ENCODE data around the gene ASTN2.

DNA sequence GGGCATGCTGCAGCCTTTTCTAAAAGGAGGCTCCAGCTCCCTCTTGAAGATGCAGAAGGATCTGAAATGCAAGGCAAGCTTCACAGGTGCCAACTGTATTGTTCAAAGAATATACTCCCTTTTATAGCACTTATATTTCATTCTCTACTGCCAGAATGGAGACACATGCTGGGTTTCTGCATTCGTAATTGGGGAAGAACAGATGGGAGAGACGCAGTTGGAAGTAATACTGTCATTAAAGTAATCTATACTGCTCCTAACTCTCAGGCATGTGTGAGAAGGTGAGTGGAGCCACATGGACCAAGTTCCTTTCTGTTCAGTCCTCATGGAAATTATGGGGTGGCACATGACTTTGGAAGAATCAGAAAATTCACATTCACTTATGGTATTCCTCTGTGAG lies 501.3 kb downstream of the ASTN2 start:
- TF ChIP-seq, protein P1, sequence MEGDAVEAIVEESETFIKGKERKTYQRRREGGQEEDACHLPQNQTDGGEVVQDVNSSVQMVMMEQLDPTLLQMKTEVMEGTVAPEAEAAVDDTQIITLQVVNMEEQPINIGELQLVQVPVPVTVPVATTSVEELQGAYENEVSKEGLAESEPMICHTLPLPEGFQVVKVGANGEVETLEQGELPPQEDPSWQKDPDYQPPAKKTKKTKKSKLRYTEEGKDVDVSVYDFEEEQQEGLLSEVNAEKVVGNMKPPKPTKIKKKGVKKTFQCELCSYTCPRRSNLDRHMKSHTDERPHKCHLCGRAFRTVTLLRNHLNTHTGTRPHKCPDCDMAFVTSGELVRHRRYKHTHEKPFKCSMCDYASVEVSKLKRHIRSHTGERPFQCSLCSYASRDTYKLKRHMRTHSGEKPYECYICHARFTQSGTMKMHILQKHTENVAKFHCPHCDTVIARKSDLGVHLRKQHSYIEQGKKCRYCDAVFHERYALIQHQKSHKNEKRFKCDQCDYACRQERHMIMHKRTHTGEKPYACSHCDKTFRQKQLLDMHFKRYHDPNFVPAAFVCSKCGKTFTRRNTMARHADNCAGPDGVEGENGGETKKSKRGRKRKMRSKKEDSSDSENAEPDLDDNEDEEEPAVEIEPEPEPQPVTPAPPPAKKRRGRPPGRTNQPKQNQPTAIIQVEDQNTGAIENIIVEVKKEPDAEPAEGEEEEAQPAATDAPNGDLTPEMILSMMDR (conservative IDR thresholded peaks at IDR 0.05; ENCODE audit: low read length): no peak
- TF ChIP-seq EZH2phosphoT487 (IDR thresholded peaks at IDR 0.05; ENCODE audit: borderline replicate concordance, low read depth, low read length): no peak
